Calu3 (cell line): ENCODE results near the gene BCKDHA. TPM values are rescaled to one million over a fixed set of nuclear protein-coding genes. Genes with fewer than 3 reads are reported as not detected.
A peak's percentile ranks its signal among the peaks of the same experiment; 100 is the strongest.

Experiments used
- Bru-seq: library from RNA; stranded (reverse); fragments of 400-500 nt; gene quantifications from one replicate; lab custom pipeline; 2021; lab: Mats Ljungman, UMichigan
- BruChase-seq, 2 experiments: library from RNA; stranded (reverse); fragments of 400-500 nt; gene quantifications; one replicate each; lab custom pipeline; 2021; lab: Mats Ljungman, UMichigan
- BruUV-seq: library from RNA; stranded (reverse); fragments of 400-500 nt; replicated peaks from 2 replicates; lab custom pipeline; 2021; lab: Mats Ljungman, UMichigan
- CTCF ChIA-PET: fragments of 300-600 bp; sonication (Branson Sonifier 250); formaldehyde crosslinking; loops from one replicate; lab custom pipeline; 2022; ENCODE audit warnings: antibody characterized with exemption; lab: Charles Lee
- DNase-seq: peaks from one replicate; pipeline ENCODE4 v3.0.0; 2022
- H3K27ac Mint-ChIP-seq: one replicate; pipeline ENCODE4 v1.8.0; 2022; ENCODE audit warnings: mixed read lengths; ENCODE audit not compliant: unreplicated experiment
- H3K27me3 Mint-ChIP-seq: one replicate; pipeline ENCODE4 v1.8.0; 2022; ENCODE audit warnings: mixed read lengths; ENCODE audit not compliant: unreplicated experiment
- H3K36me3 Mint-ChIP-seq: one replicate; pipeline ENCODE4 v1.8.0; 2022; ENCODE audit warnings: mild to moderate bottlenecking, moderate library complexity, mixed read lengths; ENCODE audit not compliant: insufficient read depth, unreplicated experiment
- H3K4me1 Mint-ChIP-seq: one replicate; pipeline ENCODE4 v1.8.0; 2022; ENCODE audit warnings: mild to moderate bottlenecking, low read depth, mixed read lengths; ENCODE audit not compliant: unreplicated experiment
- H3K4me3 Mint-ChIP-seq: one replicate; pipeline ENCODE4 v1.8.0; 2022; ENCODE audit warnings: mild to moderate bottlenecking, low read depth, moderate library complexity, mixed read lengths; ENCODE audit not compliant: unreplicated experiment
- H3K9me3 Mint-ChIP-seq: one replicate; pipeline ENCODE4 v1.8.0; 2022; ENCODE audit warnings: low read depth, mixed read lengths; ENCODE audit not compliant: unreplicated experiment
- intact Hi-C: fragments of 100-400 bp; cut with micrococcal nuclease; formaldehyde crosslinking; loops from one replicate; pipeline ENCODE4 v1.10.0; 2022; ENCODE audit not compliant: unreplicated experiment
- long read RNA-seq: library from polyadenylated mRNA; stranded (forward); transcript quantifications from one replicate; pipeline ENCODE4 v2.0.0, GENCODE V29; 2022
- total RNA-seq: library from RNA; stranded (reverse); gene quantifications from 2 replicates; pipeline ENCODE4 v1.2.3, GENCODE V29; 2022
- TF ChIP-seq, protein P1 (sequence below): fragments of 200-600 bp; IDR thresholded peaks from one replicate; pipeline ENCODE4 v1.8.0; 2022; ENCODE audit warnings: antibody characterized with exemption; ENCODE audit not compliant: unreplicated experiment

The BCKDHA gene
- total RNA-seq = 19.8 and 25.2 TPM in 2 replicates
- percentile 46 among the genes with signal in this experiment for Bru-seq, nascent RNA
- BruChase-seq, experiment 1, labeled RNA remaining after a 6-hour chase = percentile 65 among the genes with signal in this experiment
- BruChase-seq, experiment 2, labeled RNA remaining after a 2-hour chase = percentile 48 among the genes with signal in this experiment
- long read RNA-seq, transcript BCKDHA-201 (9 exons, 2,103 nt) = major isoform, 70 of 152 reads
- long read RNA-seq, partial matches to known transcripts = 7 of 152 reads
- long read RNA-seq, other reads (novel, unspliced or antisense) = 75 of 152 reads

DNA sequence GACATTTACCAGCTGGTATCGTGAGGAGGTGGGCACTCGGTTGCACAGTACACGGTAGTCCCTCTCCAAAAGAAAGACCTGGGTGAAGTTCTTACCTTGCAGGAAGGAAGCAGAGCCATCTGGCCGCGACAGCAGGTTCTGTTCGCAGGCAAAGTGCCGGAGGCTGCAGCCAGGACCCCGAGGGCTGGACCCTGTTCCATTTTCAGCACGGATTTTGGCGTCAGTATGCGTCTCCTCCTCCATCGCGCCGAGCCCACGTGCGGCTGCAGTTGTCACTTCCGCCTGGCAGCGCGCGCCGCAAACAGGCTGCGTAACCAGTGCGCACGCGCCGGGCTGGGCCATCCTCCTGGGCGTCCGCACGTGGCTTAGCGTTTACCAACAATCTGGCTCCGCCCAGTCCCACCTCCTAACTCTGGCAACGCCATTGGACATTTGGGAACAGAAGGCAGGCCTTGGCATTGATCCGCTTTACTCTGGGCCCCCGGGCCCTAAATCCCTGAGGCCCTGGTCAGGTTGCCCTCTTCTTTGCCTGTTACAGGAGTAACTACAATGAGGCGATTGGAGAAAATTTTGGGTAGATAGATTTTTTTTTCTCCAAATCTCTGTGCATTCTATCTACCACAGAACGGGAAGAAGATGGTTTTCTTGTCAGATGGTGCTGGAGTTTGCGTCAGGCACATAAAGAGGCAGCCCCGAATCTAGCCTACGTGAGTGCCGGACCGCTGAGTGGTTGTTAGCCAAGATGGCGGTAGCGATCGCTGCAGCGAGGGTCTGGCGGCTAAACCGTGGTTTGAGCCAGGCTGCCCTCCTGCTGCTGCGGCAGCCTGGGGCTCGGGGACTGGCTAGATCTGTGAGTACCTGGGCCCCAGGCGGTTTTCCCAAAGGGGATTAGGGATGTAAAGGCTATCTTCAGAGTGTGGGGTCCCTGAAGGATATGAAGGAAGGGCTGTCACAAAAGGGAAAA lies at the start of gene BCKDHA, which contains the start of gene EXOSC5:
BCKDHA (plus strand) TSS at position 733 of the 964 bp plus-strand sequence; CDS start at position 743, 10 bp downstream.
EXOSC5 (minus strand) TSS at position 274 of the 964 bp plus-strand sequence; CDS start at position 243, 31 bp downstream.
- peak within 1 kb of the TSS; percentile 100 for H3K27ac Mint-ChIP-seq
- intact Hi-C loops = no loop called here
- BruUV-seq = TSS peak; percentile 87
- no peaks in the 10 kb centered on the region for H3K27me3 Mint-ChIP-seq
- H3K4me1 Mint-ChIP-seq = peaks cover 34% of the 10 kb centered on the region
- peak; percentile 99 for DNase-seq
- H3K36me3 Mint-ChIP-seq = peaks cover 23% of the 10 kb centered on the region
- CTCF ChIA-PET = no interaction called here
- TF ChIP-seq, protein P1, sequence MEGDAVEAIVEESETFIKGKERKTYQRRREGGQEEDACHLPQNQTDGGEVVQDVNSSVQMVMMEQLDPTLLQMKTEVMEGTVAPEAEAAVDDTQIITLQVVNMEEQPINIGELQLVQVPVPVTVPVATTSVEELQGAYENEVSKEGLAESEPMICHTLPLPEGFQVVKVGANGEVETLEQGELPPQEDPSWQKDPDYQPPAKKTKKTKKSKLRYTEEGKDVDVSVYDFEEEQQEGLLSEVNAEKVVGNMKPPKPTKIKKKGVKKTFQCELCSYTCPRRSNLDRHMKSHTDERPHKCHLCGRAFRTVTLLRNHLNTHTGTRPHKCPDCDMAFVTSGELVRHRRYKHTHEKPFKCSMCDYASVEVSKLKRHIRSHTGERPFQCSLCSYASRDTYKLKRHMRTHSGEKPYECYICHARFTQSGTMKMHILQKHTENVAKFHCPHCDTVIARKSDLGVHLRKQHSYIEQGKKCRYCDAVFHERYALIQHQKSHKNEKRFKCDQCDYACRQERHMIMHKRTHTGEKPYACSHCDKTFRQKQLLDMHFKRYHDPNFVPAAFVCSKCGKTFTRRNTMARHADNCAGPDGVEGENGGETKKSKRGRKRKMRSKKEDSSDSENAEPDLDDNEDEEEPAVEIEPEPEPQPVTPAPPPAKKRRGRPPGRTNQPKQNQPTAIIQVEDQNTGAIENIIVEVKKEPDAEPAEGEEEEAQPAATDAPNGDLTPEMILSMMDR = no peak
- H3K4me3 Mint-ChIP-seq = peak within 1 kb of the TSS; percentile 99
- H3K9me3 Mint-ChIP-seq = no peaks in the 10 kb centered on the region

DNA sequence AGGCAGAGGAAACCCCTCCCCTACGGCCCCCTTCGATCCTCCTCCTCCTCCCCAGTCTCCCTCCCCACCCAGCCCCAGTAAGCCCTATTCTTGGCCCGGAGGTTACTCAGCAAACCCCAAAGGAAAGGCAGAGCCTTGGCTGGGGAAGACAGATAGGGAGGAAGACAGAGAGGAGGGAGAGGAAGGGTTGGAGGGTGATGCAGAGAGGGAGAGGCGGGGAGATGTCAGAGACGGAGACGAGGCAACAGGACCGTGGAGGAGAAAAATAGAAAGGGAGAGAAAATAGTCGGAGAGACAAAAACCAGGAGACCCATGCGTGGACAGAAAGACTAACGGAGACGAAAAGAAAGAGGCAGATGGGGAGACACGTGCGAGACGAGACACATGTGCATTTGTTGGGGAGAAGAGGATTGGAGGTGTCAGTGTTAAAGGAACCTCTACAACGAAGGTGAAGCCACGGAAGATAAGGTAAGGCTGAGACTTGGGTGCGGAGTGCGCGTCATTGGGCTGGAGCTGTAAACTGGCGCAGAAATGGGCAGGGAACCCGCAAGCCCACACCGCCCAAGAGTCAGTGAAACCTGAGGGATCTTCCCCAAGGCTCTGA lies 46.8 kb upstream of the BCKDHA start:
- Mint-ChIP-seq H3K4me3 (peak overlapping the region; percentile 89), H3K27ac (peak overlapping the region; percentile 50), H3K9me3 (no peaks in the 10 kb centered on the region), H3K36me3 (peaks cover 42% of the 10 kb centered on the region), H3K27me3 (no peaks in the 10 kb centered on the region), H3K4me1 (peaks cover 21% of the 10 kb centered on the region)
- TF ChIP-seq, protein P1 = no peak
- no peak for DNase-seq
- CTCF ChIA-PET = interaction anchor here (0.5 to 3.4 kb wide), 6 partner anchors 9 to 217 kb away, joined by 4 to 23 read pairs (median 5); partner anchors contain the start of gene B9D2
- BruUV-seq = no TSS peak
- intact Hi-C loops = loop anchor here (10.0 kb wide), 1 partner anchor 84 kb away; the partner anchor contains the start of gene DMAC2

DNA sequence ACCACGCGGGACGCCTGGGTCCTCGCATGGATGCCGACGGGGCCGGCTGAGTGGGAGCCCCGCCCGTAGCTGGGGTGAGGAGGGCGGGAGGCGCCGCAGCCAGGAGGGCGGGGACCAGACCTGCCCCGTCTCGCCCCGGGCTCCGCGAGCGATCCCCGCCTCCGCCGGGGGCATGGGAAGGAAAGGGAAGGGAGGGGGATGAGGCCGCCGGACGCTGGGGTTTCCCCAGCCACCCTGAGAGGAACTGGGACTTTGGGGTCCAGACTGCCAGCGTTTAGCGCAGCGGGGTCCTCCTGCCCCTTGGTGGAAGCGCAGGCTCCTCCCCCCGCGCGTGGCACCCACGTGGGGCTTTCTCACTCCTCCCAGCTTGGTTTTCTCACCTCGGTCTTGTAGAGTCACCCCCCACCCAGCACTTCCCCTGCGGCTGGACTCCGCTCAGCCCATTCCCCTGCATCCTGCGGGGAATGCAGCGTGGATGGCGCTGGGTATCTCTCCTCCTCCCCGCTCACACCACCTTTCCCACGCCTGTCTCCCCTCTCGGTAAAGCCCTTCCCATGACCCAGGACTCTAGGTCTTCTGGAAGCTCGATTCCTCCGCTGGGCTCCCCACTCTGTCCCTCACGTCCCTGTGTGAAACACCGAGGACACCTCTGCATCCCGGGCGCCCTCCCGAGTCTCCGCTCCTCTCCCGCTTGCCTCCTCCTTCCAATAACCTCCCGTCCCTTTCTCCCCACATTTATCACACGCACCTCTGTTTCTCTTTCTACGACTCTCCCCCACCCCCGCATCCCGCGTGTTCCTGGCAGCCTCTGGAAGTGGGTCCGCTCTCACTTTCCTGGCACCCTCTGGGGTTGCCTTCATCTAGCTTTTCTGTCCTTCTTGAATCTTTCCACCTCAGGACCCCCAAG lies 46.0 kb upstream of the BCKDHA start:
- Mint-ChIP-seq H3K4me1 (peaks cover 21% of the 10 kb centered on the region), H3K36me3 (peaks cover 42% of the 10 kb centered on the region), H3K27me3 (no peaks in the 10 kb centered on the region), H3K4me3 (peak overlapping the region; percentile 89), H3K9me3 (no peaks in the 10 kb centered on the region), H3K27ac (peak overlapping the region; percentile 69)
- intact Hi-C loops = loop anchor here (10.0 kb wide), 1 partner anchor 83 kb away; the partner anchor contains the start of gene DMAC2
- TF ChIP-seq, protein P1 = no peak
- BruUV-seq = no TSS peak
- peak; percentile 75 for DNase-seq
- CTCF ChIA-PET = interaction anchor here (0.5 to 3.4 kb wide), 11 partner anchors 11 to 1640 kb away, joined by 3 to 23 read pairs (median 5); partner anchors contain the start of gene B9D2
